ENCODE measurements around the gene APOBEC4. TPM values are rescaled to one million over a fixed set of nuclear protein-coding genes. Genes with fewer than 3 reads are reported as not detected.

APOBEC4 gene
- total RNA-seq, 1 donor from 2014 or later: not detected

- Histone ChIP-seq H3K4me3 (ENCODE audit: low read depth, low read length) (no peak overlapping the region), H3K27me3 (ENCODE audit: control insufficient read depth, insufficient read depth, low read length) (no peaks in the 10 kb centered on the region), H3K36me3 (ENCODE audit: control insufficient read depth, insufficient read depth, low read length) (no peaks in the 10 kb centered on the region)
- no peak for DNase-seq (ENCODE audit: low read depth)
- no peak for TF ChIP-seq CTCF (IDR thresholded peaks at IDR 0.05; ENCODE audit: insufficient read depth, low read length, poor library complexity, severe bottlenecking)
These were observed 45.7 kb downstream of the APOBEC4 start for GRCh38 chr1:183607322-183607980.

GRCh38 chr1:183605904-183606303 is 47.2 kb downstream of the APOBEC4 start:
- no peak for DNase-seq (ENCODE audit: low read depth)
- no peaks in the 10 kb centered on the region for H3K36me3 ChIP-seq (ENCODE audit: control insufficient read depth, insufficient read depth, low read length)
- no peaks in the 10 kb centered on the region for H3K27me3 ChIP-seq (ENCODE audit: control insufficient read depth, insufficient read depth, low read length)
- TF ChIP-seq CTCF (IDR thresholded peaks at IDR 0.05; ENCODE audit: insufficient read depth, low read length, poor library complexity, severe bottlenecking): no peak
- H3K4me3 ChIP-seq (ENCODE audit: low read depth, low read length): no peak overlapping the region

- Histone ChIP-seq H3K27me3 (ENCODE audit: control insufficient read depth, insufficient read depth, low read length) (no peaks in the 10 kb centered on the region), H3K4me3 (ENCODE audit: low read depth, low read length) (no peak overlapping the region), H3K36me3 (ENCODE audit: control insufficient read depth, insufficient read depth, low read length) (no peaks in the 10 kb centered on the region)
- TF ChIP-seq CTCF (IDR thresholded peaks at IDR 0.05; ENCODE audit: insufficient read depth, low read length, poor library complexity, severe bottlenecking): no peak
- DNase-seq (ENCODE audit: low read depth): no peak
These were observed 48.3 kb downstream of the APOBEC4 start for GRCh38 chr1:183604815-183605214.

GRCh38 chr1:183604038-183604808 is 48.9 kb downstream of the APOBEC4 start:
- no peak for TF ChIP-seq CTCF (IDR thresholded peaks at IDR 0.05; ENCODE audit: insufficient read depth, low read length, poor library complexity, severe bottlenecking)
- peak; percentile 72 for DNase-seq (ENCODE audit: low read depth)
- no peaks in the 10 kb centered on the region for H3K27me3 ChIP-seq (ENCODE audit: control insufficient read depth, insufficient read depth, low read length)
- H3K36me3 ChIP-seq (ENCODE audit: control insufficient read depth, insufficient read depth, low read length): no peaks in the 10 kb centered on the region
- H3K4me3 ChIP-seq (ENCODE audit: low read depth, low read length): no peak overlapping the region

- no peaks in the 10 kb centered on the region for H3K36me3 ChIP-seq (ENCODE audit: control insufficient read depth, insufficient read depth, low read length)
- no peak overlapping the region for H3K4me3 ChIP-seq (ENCODE audit: low read depth, low read length)
- no peak for DNase-seq (ENCODE audit: low read depth)
- no peak for TF ChIP-seq CTCF (IDR thresholded peaks at IDR 0.05; ENCODE audit: insufficient read depth, low read length, poor library complexity, severe bottlenecking)
- H3K27me3 ChIP-seq (ENCODE audit: control insufficient read depth, insufficient read depth, low read length): no peaks in the 10 kb centered on the region
These were observed 50.6 kb downstream of the APOBEC4 start for GRCh38 chr1:183602510-183602909.

Measured in kidney epithelial cell (primary cell).